HUDEP-2 (cell line): ENCODE measurements around the gene OR4N5.
"Not testable (repeated sequence)": the region's sequence is repeated elsewhere in the genome, so short reads cannot be mapped to it uniquely, and the experiment has no call there.

Source experiments
- DNase-seq, 76 experiments: peaks; one replicate each; lab custom pipeline; 2025; ENCODE audit not compliant: unreplicated experiment in 76 of 76; lab: John Stamatoyannopoulos, UW

OR4N5 gene, protein sequence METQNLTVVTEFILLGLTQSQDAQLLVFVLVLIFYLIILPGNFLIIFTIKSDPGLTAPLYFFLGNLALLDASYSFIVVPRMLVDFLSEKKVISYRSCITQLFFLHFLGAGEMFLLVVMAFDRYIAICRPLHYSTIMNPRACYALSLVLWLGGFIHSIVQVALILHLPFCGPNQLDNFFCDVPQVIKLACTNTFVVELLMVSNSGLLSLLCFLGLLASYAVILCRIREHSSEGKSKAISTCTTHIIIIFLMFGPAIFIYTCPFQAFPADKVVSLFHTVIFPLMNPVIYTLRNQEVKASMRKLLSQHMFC

DNA sequence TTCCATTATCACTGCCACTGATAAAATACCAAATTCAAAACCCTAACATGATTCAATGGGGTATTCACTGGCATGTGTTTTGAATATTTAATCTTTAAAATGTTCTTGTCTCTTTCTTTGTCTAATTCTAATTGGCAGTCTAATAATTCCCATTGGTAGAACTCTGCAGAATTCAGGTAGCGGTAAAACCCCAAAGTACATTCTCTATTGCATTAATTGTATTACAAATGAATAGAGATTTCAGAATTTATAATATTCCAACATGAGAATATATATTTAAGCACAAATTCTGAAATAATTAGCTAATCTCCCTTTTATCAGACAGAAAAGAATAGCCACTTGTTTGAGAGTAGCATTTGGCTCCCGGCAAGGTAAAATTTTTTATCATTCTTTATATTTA is at the start of gene OR4N5:
Gene OR4N5 (plus strand): TSS at position 301 of the 400 bp plus-strand sequence. CDS start 4,916 bp downstream, outside the sequence.
- no peak for DNase-seq

GRCh38 chr14:20092050-20092449 is 46.6 kb upstream of the OR4N5 start:
- DNase-seq = no peak

GRCh38 chr14:20093442-20093841 is 45.2 kb upstream of the OR4N5 start:
- no peak for DNase-seq

DNA sequence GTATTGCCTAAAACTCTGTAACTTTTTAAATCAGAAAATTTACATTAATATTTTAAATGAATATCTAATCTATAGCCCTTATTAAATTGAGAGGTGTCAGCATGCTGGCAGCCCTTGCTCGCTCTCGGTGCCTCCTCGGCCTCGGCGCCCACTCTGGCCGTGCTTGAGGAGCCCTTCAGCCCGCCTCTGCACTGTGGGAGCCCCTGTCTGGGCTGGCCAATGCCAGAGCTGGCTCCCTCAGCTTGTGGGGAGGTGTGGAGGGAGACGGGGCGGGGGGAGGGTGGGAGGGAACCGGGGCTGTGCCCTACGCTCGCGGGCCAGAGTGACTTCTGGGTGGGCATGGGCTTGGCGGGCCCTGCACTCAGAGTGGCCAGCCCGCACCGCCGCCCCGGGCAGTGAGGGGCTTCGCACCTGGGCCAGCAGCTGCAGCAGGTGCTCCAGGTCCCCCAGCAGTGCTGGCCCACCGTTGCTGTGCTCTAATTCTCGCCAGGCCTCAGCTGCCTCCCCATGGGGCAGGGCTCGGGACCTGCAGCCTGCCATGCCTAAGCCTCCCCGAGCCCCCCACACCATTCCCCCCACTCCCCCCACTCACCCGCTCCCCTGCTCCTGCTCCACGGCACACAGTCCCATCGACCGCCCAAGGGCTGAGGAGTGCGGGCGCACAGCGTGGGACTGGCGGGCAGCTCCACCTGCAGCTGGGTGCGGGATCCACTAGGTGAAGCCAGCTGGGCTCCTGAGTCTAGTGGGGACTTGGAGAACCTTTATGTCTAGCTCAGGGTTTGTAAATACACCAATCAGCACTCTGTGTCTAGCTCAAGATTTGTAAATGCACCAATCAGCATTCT is 39.5 kb upstream of the OR4N5 start:
- not testable (repeated sequence) for DNase-seq

GRCh38 chr14:20110438-20110837 is 28.2 kb upstream of the OR4N5 start, which contains the start of gene OR4K17:
TSS of gene OR4K17 (plus strand) at chr14:20110739. CDS start at chr14:20117500, 6,761 bp downstream.
- DNase-seq = no peak

- no peak for DNase-seq
These were observed 26.3 kb upstream of the OR4N5 start for GRCh38 chr14:20112321-20112720.

- peak in 5 of 76 experiments; percentile 3 to 12 (median 3) for DNase-seq
These were observed 21.9 kb upstream of the OR4N5 start for GRCh38 chr14:20116748-20117147.

DNA sequence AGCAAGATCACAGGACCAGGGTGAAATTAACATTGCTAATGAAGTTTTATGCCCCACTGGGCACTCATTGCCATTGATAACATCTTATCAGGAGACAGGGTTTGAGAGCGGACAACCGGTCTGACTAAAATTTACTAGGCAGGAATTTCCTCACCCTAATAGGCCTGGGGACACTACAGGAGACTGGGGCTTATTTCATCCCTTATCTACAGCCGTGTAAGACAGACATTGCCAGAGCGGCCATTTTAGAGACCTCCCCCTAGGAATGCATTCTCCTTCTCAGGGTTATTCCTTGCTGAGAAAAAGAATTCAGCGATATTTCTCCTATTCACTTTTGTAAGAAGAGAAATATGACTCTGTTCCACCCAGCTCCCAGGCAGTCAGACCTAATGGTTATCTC is 19.8 kb upstream of the OR4N5 start:
- peak in 1 of 76 experiments; percentile 0 for DNase-seq

- DNase-seq = peak in 5 of 76 experiments; percentile 1 to 22 (median 1)
These were observed 5.3 kb downstream of the OR4N5 start for GRCh38 chr14:20143911-20144310.

- no peak for DNase-seq
These were observed 6.2 kb downstream of the OR4N5 start for GRCh38 chr14:20144820-20145219.

- no peak for DNase-seq
These were observed 25.8 kb downstream of the OR4N5 start for GRCh38 chr14:20164462-20164861.

- DNase-seq = no peak
These were observed 28.5 kb downstream of the OR4N5 start for GRCh38 chr14:20167091-20167490.

- peak in 43 of 76 experiments; percentile 2 to 63 (median 18) for DNase-seq
These were observed 31.2 kb downstream of the OR4N5 start for GRCh38 chr14:20169852-20170251.

- DNase-seq = not testable (repeated sequence)
These were observed 35.6 kb downstream of the OR4N5 start for GRCh38 chr14:20174205-20174604.

- no peak for DNase-seq
These were observed 37.7 kb downstream of the OR4N5 start for GRCh38 chr14:20176330-20176729.

GRCh38 chr14:20177433-20177974 is 38.9 kb downstream of the OR4N5 start:
- peak in 51 of 76 experiments; percentile 2 to 87 (median 43) for DNase-seq

GRCh38 chr14:20179218-20179617 is 40.6 kb downstream of the OR4N5 start:
- DNase-seq = no peak

DNA sequence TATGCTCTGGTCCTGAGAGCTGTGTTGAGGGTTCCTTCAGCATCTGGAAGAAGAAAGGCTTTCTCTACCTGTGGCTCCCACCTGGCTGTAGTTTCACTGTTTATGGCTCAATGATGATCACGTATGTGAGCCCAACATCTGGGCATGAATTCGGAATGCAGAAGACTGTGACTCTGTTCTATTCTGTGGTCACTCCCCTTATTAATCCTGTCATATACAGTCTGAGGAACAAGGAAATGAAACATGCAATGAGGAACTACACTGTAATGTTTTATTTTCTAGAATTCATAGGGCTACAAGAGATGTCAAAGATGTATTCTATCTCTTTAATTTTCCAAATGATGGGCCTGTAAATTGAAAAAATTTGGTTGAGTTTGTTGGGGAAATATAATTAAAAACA is 41.3 kb downstream of the OR4N5 start:
- no peak for DNase-seq

DNA sequence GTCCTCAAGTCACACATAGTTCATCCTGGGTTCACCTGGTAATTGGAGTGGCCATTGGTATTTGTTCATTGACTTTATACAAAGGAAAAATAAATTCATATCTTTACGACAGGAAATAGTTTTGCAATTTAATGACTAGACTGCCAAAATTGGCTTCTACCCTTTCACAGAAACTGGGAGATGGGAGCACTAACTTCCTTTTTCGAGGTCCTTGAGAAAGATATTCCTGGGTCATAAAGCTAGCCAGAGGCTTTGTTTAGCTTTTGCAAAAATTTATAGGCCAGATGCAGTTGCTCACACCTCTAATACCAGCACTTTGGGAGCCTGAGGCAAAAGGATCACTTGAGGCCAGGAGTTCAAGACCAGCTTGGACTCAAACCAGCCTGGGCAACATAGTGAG is 41.9 kb downstream of the OR4N5 start:
- no peak for DNase-seq

DNA sequence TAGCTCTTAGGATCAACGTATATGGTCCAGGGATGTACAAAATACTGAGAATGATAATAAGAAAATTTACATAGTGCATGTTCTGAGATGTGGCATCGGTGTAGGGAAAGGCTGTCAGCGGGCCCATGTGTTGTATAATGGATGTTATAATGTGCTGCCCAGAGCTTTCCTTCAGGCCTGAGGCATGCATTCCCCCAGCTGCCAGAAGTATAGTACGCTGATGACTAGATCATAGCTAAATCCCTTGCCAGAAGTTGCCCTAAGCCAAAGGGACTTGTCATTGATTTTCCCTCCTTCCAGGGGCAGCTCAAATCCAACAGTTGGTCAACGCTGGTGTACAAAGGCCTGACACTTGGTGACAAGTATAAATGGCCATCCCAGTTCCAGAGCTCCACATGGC is 45.6 kb downstream of the OR4N5 start:
- no peak for DNase-seq

DNA sequence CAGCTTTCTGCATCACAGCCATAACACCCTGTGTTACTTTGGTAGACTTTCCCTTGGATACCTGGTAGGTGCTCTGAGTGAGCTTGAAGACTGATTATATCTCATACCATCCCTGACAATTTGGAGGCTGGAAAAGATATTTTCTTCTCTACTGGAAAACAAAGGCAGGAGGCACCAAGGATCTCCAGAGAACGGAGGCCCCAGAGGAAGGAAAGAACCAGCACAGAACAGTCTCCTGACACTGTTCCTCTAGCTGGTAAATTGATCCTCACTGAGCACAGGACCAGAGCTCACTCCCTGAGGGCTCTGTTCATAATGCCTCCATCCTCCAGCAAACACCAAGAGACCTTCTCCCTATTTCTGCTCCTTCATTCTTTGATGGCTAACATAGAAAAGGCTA is 52.0 kb downstream of the OR4N5 start, which contains the start of gene OR11G2:
Gene OR11G2 (plus strand): TSS at position 301 of the 400 bp plus-strand sequence. CDS start 6,542 bp downstream, outside the sequence.
- DNase-seq = no peak
